Esophagus squamous epithelium (tissue), 4 donors: ENCODE data around the gene KRT1.

Experiments used
- CTCF ChIP-seq, 6 experiments: fragments of 450-650 bp in 4 of 6; fragments of 200-600 bp in 2 of 6; sonication (generic) in 2 of 6; IDR thresholded peaks; one replicate each; pipeline ENCODE4 v1.5.1; 2016 to 2019; ENCODE audit warnings: antibody characterized with exemption in 6 of 6, mild to moderate bottlenecking in 4 of 6, moderate library complexity in 4 of 6
- POLR2A ChIP-seq, 4 donors: fragments of 450-650 bp; IDR thresholded peaks; one replicate each; pipeline ENCODE4 v1.6.1; 2017; ENCODE audit warnings: antibody characterized with exemption in 4 of 4, mild to moderate bottlenecking in 4 of 4, moderate library complexity in 3 of 4

DNA sequence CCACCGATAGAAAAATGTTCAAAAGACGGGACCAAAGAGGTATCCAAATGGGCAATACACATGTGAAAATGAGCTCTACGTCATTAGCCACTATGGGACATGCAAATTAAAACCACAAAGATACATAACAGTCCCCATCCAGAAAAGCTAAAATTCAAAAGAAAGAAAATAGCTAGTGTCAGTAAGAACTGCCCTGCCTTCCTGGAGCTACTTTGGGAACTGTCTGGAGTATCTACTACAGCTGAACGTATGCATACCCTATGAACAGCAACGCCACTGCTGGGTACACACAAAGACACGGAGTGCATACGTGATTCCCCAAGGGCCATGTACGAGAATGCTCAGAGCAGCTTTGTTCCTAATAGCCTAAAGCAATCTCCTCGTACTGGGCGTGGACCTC, 48.9 kb upstream of the KRT1 start:
- TF ChIP-seq CTCF (IDR thresholded peaks at IDR 0.05) (no peak), POLR2A (IDR thresholded peaks at IDR 0.05) (no peak)
